GM10248 (cell line): ENCODE measurements around the gene FAM47E.

ENCODE experiments used
- CTCF ChIA-PET: fragments of 300-600 bp; sonication (Branson Sonifier 250); formaldehyde crosslinking; extraction: SDS; loops from one replicate; lab custom pipeline; 2021; ENCODE audit warnings: antibody characterized with exemption; lab: Yijun Ruan, JAX
- POLR2A ChIA-PET: fragments of 350-650 bp; sonication (Branson Sonifier 250); formaldehyde crosslinking; extraction: SDS; loops from one replicate; lab custom pipeline; 2020; ENCODE audit warnings: antibody characterized with exemption; lab: Yijun Ruan, JAX
- DNase-seq: peaks from one replicate; pipeline ENCODE4 v3.0.0; 2012; ENCODE audit errors: extremely low spot score
- CTCF ChIP-seq: IDR thresholded peaks from 2 replicates; pipeline ENCODE4 v1.5.1; 2012; ENCODE audit warnings: mild to moderate bottlenecking, low read depth; ENCODE audit errors: extremely low read depth, missing control alignments, control extremely low read depth

The FAM47E gene

GRCh38 chr4:76246025-76246424 is 5.5 kb upstream of the FAM47E start:
- DNase-seq = no peak
- ChIA-PET CTCF (interaction anchor here (1.3 to 2.2 kb wide), 3 partner anchors 11 to 66 kb away, joined by 3 to 6 read pairs (median 4); no protein-coding TSS in a partner anchor), POLR2A (no interaction called here)
- TF ChIP-seq CTCF = no peak

GRCh38 chr4:76246852-76247251 is 4.7 kb upstream of the FAM47E start:
- TF ChIP-seq CTCF = no peak
- no peak for DNase-seq
- ChIA-PET CTCF (interaction anchor here (1.3 to 2.2 kb wide), 3 partner anchors 12 to 67 kb away, joined by 3 to 6 read pairs (median 4); no protein-coding TSS in a partner anchor), POLR2A (no interaction called here)

GRCh38 chr4:76250962-76251361 is 559 bp upstream of the FAM47E start:
- CTCF ChIA-PET = interaction anchor here (1.0 kb wide), 2 partner anchors 15 to 28 kb away, joined by 3 read pairs; no protein-coding TSS in a partner anchor
- TF ChIP-seq CTCF = no peak
- POLR2A ChIA-PET = no interaction called here
- no peak for DNase-seq

- POLR2A ChIA-PET = no interaction called here
- no peak for TF ChIP-seq CTCF
- CTCF ChIA-PET = interaction anchor here (1.2 kb wide), 1 partner anchor 10 kb away, joined by 3 read pairs; no protein-coding TSS in a partner anchor
- no peak for DNase-seq
These were observed 741 bp downstream of the FAM47E start for GRCh38 chr4:76252271-76252653.

- no peak for DNase-seq
- CTCF ChIA-PET = interaction anchor here (1.9 kb wide), 1 partner anchor 17 kb away, joined by 7 read pairs; no protein-coding TSS in a partner anchor
- no peak for TF ChIP-seq CTCF
- POLR2A ChIA-PET = no interaction called here
These were observed 2.0 kb downstream of the FAM47E start for GRCh38 chr4:76253511-76253910.

- CTCF ChIA-PET = no interaction called here
- no peak for TF ChIP-seq CTCF
- no peak for DNase-seq
- POLR2A ChIA-PET = no interaction called here
These were observed 4.5 kb downstream of the FAM47E start for GRCh38 chr4:76256032-76256431.

GRCh38 chr4:76256968-76257367 is 5.4 kb downstream of the FAM47E start:
- no peak for DNase-seq
- ChIA-PET POLR2A (no interaction called here), CTCF (no interaction called here)
- TF ChIP-seq CTCF = no peak
